Measurements from ENCODE around the gene RPS14. TPM values are rescaled to one million over a fixed set of nuclear protein-coding genes. Genes with fewer than 3 reads are reported as not detected.

RPS14 gene
- total and polyA plus RNA-seq, 2 of the 4 experiments (the other 2 are of a cell fraction) = 6,296 to 7,310 TPM

- TF ChIP-seq CTCF (conservative IDR thresholded peaks at IDR 0.05; ENCODE audit: low read depth, low read length) (peak; percentile 12; the same call in 1 of the 2 replicates), CEBPB (IDR thresholded peaks at IDR 0.05; ENCODE audit: low read depth, low read length) (no peak), NFE2L2 (IDR thresholded peaks at IDR 0.05; ENCODE audit: low read depth, low read length) (no peak), POLR2A (IDR thresholded peaks at IDR 0.05; ENCODE audit: low read depth, low read length) (no peak)
These were observed 37.1 kb upstream of the RPS14 start (continued) for GRCh38 chr5:150486402-150487198.
